IMR-90 (cell line): ENCODE data around the gene HOXA10. TPM values are rescaled to one million over a fixed set of nuclear protein-coding genes. Genes with fewer than 3 reads are reported as not detected.

Experiments
- ATAC-seq: fragments of 200-7000 bp; cut with Tn5 transposase; 2 replicates; pipeline ENCODE4 v1.9.1; 2020; ENCODE audit warnings: low read depth, mild to moderate bottlenecking, moderate library complexity
- BruUV-seq: library from RNA; stranded (reverse); fragments of 400-500 nt; replicated peaks from 2 replicates; lab custom pipeline; 2021; lab: Mats Ljungman, UMichigan
- CTCF ChIA-PET: fragments of 300-600 bp; formaldehyde crosslinking; extraction: SDS; loops from one replicate; lab custom pipeline; 2021; ENCODE audit warnings: antibody characterized with exemption; lab: Yijun Ruan, JAX
- POLR2A ChIA-PET: fragments of 300-600 bp; sonication (Branson Sonifier 250); formaldehyde crosslinking; loops from one replicate; lab custom pipeline; 2022; ENCODE audit warnings: antibody characterized with exemption; ENCODE audit not compliant: unreplicated experiment; lab: Charles Lee
- DNase-seq: peaks from one replicate; pipeline ENCODE4 v3.0.0; 2013
- H2AFZ ChIP-seq: replicated peaks from 2 replicates; pipeline ENCODE3; 2013; ENCODE audit warnings: low read length, mild to moderate bottlenecking; ENCODE audit not compliant: poor library complexity
- H2AK5ac ChIP-seq: 2 replicates; pipeline ENCODE4 v1.6.1; 2013; ENCODE audit warnings: low read depth, low read length, inconsistent platforms
- H2AK9ac ChIP-seq: replicated peaks from 2 replicates; pipeline ENCODE3; 2013; ENCODE audit warnings: mild to moderate bottlenecking, low read depth, low read length, moderate library complexity; ENCODE audit not compliant: poor library complexity
- H2BK120ac ChIP-seq: 2 replicates; pipeline ENCODE4 v1.6.1; 2013; ENCODE audit warnings: low read depth, low read length, inconsistent platforms
- H2BK15ac ChIP-seq: 3 replicates; pipeline ENCODE4 v1.6.1; 2013; ENCODE audit warnings: low read depth, low read length, inconsistent platforms
- H2BK20ac ChIP-seq: 2 replicates; pipeline ENCODE4 v1.6.1; 2013; ENCODE audit warnings: low read depth, mild to moderate bottlenecking, inconsistent platforms, low read length, moderate library complexity
- H2BK5ac ChIP-seq: 2 replicates; pipeline ENCODE4 v1.6.1; 2013; ENCODE audit warnings: mild to moderate bottlenecking, low read depth, low read length, inconsistent platforms; ENCODE audit not compliant: poor library complexity, severe bottlenecking
- H3K14ac ChIP-seq: replicated peaks from 2 replicates; pipeline ENCODE4 v1.6.1; 2013; ENCODE audit warnings: low read depth, low read length, inconsistent platforms
- H3K18ac ChIP-seq: 2 replicates; pipeline ENCODE4 v1.6.1; 2013; ENCODE audit warnings: low read depth, low read length, control low read depth
- H3K23ac ChIP-seq: 2 replicates; pipeline ENCODE4 v1.6.1; 2013; ENCODE audit warnings: low read depth, low read length, inconsistent platforms
- H3K27ac ChIP-seq: 2 replicates; pipeline ENCODE4 v1.5.1; 2013; ENCODE audit warnings: mild to moderate bottlenecking, control low read depth, low read length; ENCODE audit not compliant: insufficient read depth
- H3K27me3 ChIP-seq: 2 replicates; pipeline ENCODE4 v1.6.1; 2013; ENCODE audit warnings: low read length; ENCODE audit not compliant: control insufficient read depth, insufficient read depth
- H3K36me3 ChIP-seq: 2 replicates; pipeline ENCODE4 v1.6.1; 2013; ENCODE audit warnings: low read length, mixed read lengths; ENCODE audit not compliant: control insufficient read depth, insufficient read depth
- H3K4ac ChIP-seq: 2 replicates; pipeline ENCODE4 v1.6.1; 2013; ENCODE audit warnings: low read depth, low read length, inconsistent platforms
- H3K4me1 ChIP-seq: 2 replicates; pipeline ENCODE4 v1.6.1; 2013; ENCODE audit warnings: low read length, mixed read lengths; ENCODE audit not compliant: control insufficient read depth, insufficient read depth
- H3K4me2 ChIP-seq: 2 replicates; pipeline ENCODE4 v1.6.1; 2013; ENCODE audit warnings: low read depth, mild to moderate bottlenecking, control low read depth, low read length, moderate library complexity
- H3K4me3 ChIP-seq: 2 replicates; pipeline ENCODE4 v1.5.1; 2013; ENCODE audit warnings: low read depth, mild to moderate bottlenecking, control low read depth, low read length, moderate library complexity; ENCODE audit not compliant: insufficient read depth
- H3K56ac ChIP-seq: 2 replicates; pipeline ENCODE4 v1.6.1; 2013; ENCODE audit warnings: low read length, inconsistent platforms; ENCODE audit not compliant: insufficient read depth; ENCODE audit errors: extremely low read depth
- H3K79me1 ChIP-seq, 2 experiments: 2 replicates each; pipeline ENCODE4 v1.6.1; 2013; ENCODE audit warnings: low read length in 2 of 2, inconsistent platforms in 1 of 2, low read depth in 1 of 2
- H3K9ac ChIP-seq: 2 replicates; pipeline ENCODE4 v1.6.1; 2013; ENCODE audit warnings: low read depth, low read length, control low read depth
- H3K9me1 ChIP-seq: 2 replicates; pipeline ENCODE4 v1.6.1; 2013; ENCODE audit warnings: low read length, inconsistent platforms; ENCODE audit not compliant: insufficient read depth
- H3K9me3 ChIP-seq: 2 replicates; pipeline ENCODE4 v1.6.1; 2013; ENCODE audit warnings: low read length; ENCODE audit not compliant: control insufficient read depth, insufficient read depth
- H4K20me1 ChIP-seq: 2 replicates; pipeline ENCODE4 v1.6.1; 2013; ENCODE audit warnings: low read length, inconsistent platforms; ENCODE audit not compliant: insufficient read depth
- H4K5ac ChIP-seq: 2 replicates; pipeline ENCODE4 v1.6.1; 2013; ENCODE audit warnings: mild to moderate bottlenecking, low read depth, low read length, control low read depth
- H4K8ac ChIP-seq, 2 experiments: 2 replicates each; pipeline ENCODE4 v1.6.1; 2013; ENCODE audit warnings: low read depth in 2 of 2, low read length in 2 of 2, control low read depth in 1 of 2, inconsistent platforms in 1 of 2
- H4K91ac ChIP-seq: 2 replicates; pipeline ENCODE4 v1.6.1; 2013; ENCODE audit warnings: low read depth, low read length, inconsistent platforms; ENCODE audit not compliant: insufficient read depth
- BHLHE40 ChIP-seq: fragments of 150-350 bp; IDR thresholded peaks from 2 replicates; pipeline ENCODE4 v1.6.1; 2016; ENCODE audit warnings: mild to moderate bottlenecking, low read depth, low read length
- CEBPB ChIP-seq: IDR thresholded peaks from 2 replicates; pipeline ENCODE4 v1.6.1; 2012; ENCODE audit warnings: low read depth, low read length, improper control_type of control experiment
- CHD1 ChIP-seq: IDR thresholded peaks from 2 replicates; pipeline ENCODE4 v1.6.1; 2012; ENCODE audit warnings: low read depth, low read length, improper control_type of control experiment
- ELK1 ChIP-seq: fragments of 150-350 bp; IDR thresholded peaks from 2 replicates; pipeline ENCODE4 v1.6.1; 2016; ENCODE audit warnings: low read depth, mild to moderate bottlenecking, low read length, moderate library complexity, borderline replicate concordance
- FOS ChIP-seq: fragments of 150-350 bp; IDR thresholded peaks from 2 replicates; pipeline ENCODE4 v1.6.1; 2016; ENCODE audit warnings: low read depth, low read length
- MAFK ChIP-seq: IDR thresholded peaks from 2 replicates; pipeline ENCODE4 v1.6.1; 2012; ENCODE audit warnings: low read depth, low read length, improper control_type of control experiment
- MAZ ChIP-seq: IDR thresholded peaks from 2 replicates; pipeline ENCODE4 v1.6.1; 2012; ENCODE audit warnings: low read depth, mild to moderate bottlenecking, low read length, improper control_type of control experiment, moderate library complexity, borderline replicate concordance
- MXI1 ChIP-seq: IDR thresholded peaks from 2 replicates; pipeline ENCODE4 v1.6.1; 2012; ENCODE audit warnings: low read depth, mild to moderate bottlenecking, low read length, moderate library complexity, borderline replicate concordance
- NFE2L2 ChIP-seq: fragments of 150-350 bp; IDR thresholded peaks from 2 replicates; pipeline ENCODE4 v1.6.1; 2016; ENCODE audit warnings: low read depth, mild to moderate bottlenecking, low read length
- POLR2A ChIP-seq: IDR thresholded peaks from 2 replicates; pipeline ENCODE4 v1.6.1; 2012; ENCODE audit warnings: mild to moderate bottlenecking, low read depth, low read length
- RAD21 ChIP-seq: IDR thresholded peaks from 2 replicates; pipeline ENCODE4 v1.6.1; 2012; ENCODE audit warnings: low read length, improper control_type of control experiment
- RCOR1 ChIP-seq: IDR thresholded peaks from 2 replicates; pipeline ENCODE4 v1.6.1; 2012; ENCODE audit warnings: mild to moderate bottlenecking, low read length, improper control_type of control experiment; ENCODE audit not compliant: insufficient replicate concordance
- RFX5 ChIP-seq: IDR thresholded peaks from 2 replicates; pipeline ENCODE4 v1.8.0; 2012; ENCODE audit warnings: low read depth, mild to moderate bottlenecking, low read length, moderate library complexity
- SMC3 ChIP-seq: fragments of 150-350 bp; IDR thresholded peaks from 2 replicates; pipeline ENCODE4 v1.6.1; 2016; ENCODE audit warnings: low read depth, mild to moderate bottlenecking, antibody characterized with exemption, low read length, moderate library complexity
- USF2 ChIP-seq: fragments of 150-350 bp; IDR thresholded peaks from 2 replicates; pipeline ENCODE4 v1.6.1; 2017; ENCODE audit warnings: mild to moderate bottlenecking, antibody characterized with exemption, low read length, low read depth
- WGBS, 2 experiments: methylation state at CpG; one replicate each; pipeline versions ENCODE4 v1.1.5 to v1.1.7; 2013; ENCODE audit warnings: missing lambda C conversion rate in 2 of 2; ENCODE audit not compliant: insufficient read length in 1 of 2; ENCODE audit errors: extremely low coverage in 2 of 2; 5-methylcytosine and 5-hydroxymethylcytosine counted together
- dilution Hi-C: fragments of 300-500 bp; cut with HindIII; formaldehyde crosslinking; loops from one replicate; pipeline ENCODE4 v1.14.3; 2018; ENCODE audit warnings: low sequenced_read_pairs; ENCODE audit not compliant: unreplicated experiment
- in situ Hi-C: fragments of 300-500 bp; cut with MboI; formaldehyde crosslinking; loops from 3 replicates; pipeline ENCODE4 v1.14.3; 2019; ENCODE audit warnings: low sequenced_read_pairs, inconsistent platforms, mixed read lengths
- intact Hi-C: fragments of 100-400 bp; cut with micrococcal nuclease; formaldehyde crosslinking; loops from 2 replicates; pipeline ENCODE4 v1.10.0; 2022
- polyA plus RNA-seq, 3 experiments: library from polyadenylated mRNA; depleted of rRNA; stranded (reverse); fragments of >200 nt; gene quantifications; 2 replicates each; pipeline ENCODE4 v1.2.3, GENCODE V29; 2012; ENCODE audit warnings: low replicate concordance in 1 of 3
- total RNA-seq: library from RNA; depleted of rRNA; stranded (reverse); fragments of >200 nt; gene quantifications from 2 replicates; pipeline ENCODE4 v1.2.3, GENCODE V29; 2012

HOXA10 gene
- total and polyA plus RNA-seq, 2 of the 4 experiments (the other 2 are of a cell fraction): 0.10 to 0.18 TPM

- H3K56ac ChIP-seq: 0 out of 2 replicates have a peak overlapping the region, but pooled peaks have one; percentile 22
- intact Hi-C loops: loop anchor here (2.0 to 5.0 kb wide), 2 partner anchors 33 to 98 kb away; no protein-coding TSS in a partner anchor
- TF ChIP-seq FOS: no peak
- no peak for TF ChIP-seq RCOR1
- 0 out of 2 replicates have a peak, but pooled peaks have one; percentile 31 for TF ChIP-seq MAZ
- no peak for TF ChIP-seq RFX5
- peak; percentile 46; the same call in 1 of the 2 replicates for TF ChIP-seq MXI1
- no peak for TF ChIP-seq ELK1
- no peak for TF ChIP-seq MAFK
- TF ChIP-seq RAD21: peak; percentile 19; the same call in 1 of the 2 replicates
- no peak; the same call in 1 of the 2 replicates for TF ChIP-seq SMC3
- no peak for TF ChIP-seq NFE2L2
- peak; percentile 35; the same call in 1 of the 2 replicates for TF ChIP-seq POLR2A
- 0 out of 2 replicates have a peak, but pooled peaks have one; percentile 12 for TF ChIP-seq BHLHE40
- TF ChIP-seq USF2: no peak
- TF ChIP-seq CEBPB: no peak
- peak; percentile 51; the same call in 1 of the 2 replicates for TF ChIP-seq CHD1
Measured at GRCh38 chr7:27129729-27130539, 44.2 kb downstream of the HOXA10 start.

More at GRCh38 chr7:27129729-27130539, 44.2 kb downstream of the HOXA10 start:
- no TSS peak for BruUV-seq
- Histone ChIP-seq H3K27me3 (no peaks in the 10 kb centered on the region), H2BK15ac (peak overlapping the region; percentile 33; the same call in 2 of the 3 replicates), H3K27ac (peak overlapping the region; percentile 44), H3K9me3 (no peaks in the 10 kb centered on the region), H3K4ac (peak overlapping the region; percentile 49), H4K20me1 (no peaks in the 10 kb centered on the region), H3K4me3 (peak overlapping the region; percentile 76), H3K4me1 (peaks cover 26% of the 10 kb centered on the region), H3K4me2 (peak overlapping the region; percentile 94), H3K9me1 (peaks cover 12% of the 10 kb centered on the region), H2BK20ac (0 out of 2 replicates have a peak overlapping the region, but pooled peaks have one; percentile 21), H2AFZ (peak overlapping the region; percentile 84), H2BK120ac (peak overlapping the region; percentile 58), H2AK5ac (no peak overlapping the region; the same call in 1 of the 2 replicates), H3K18ac (peak overlapping the region; percentile 16), H4K5ac (peak overlapping the region; percentile 78), H2AK9ac (peak overlapping the region; percentile 75), H4K91ac (peak overlapping the region; percentile 48), H3K36me3 (peaks cover 3% of the 10 kb centered on the region; the same call in 1 of the 2 replicates), H3K23ac (peak overlapping the region; percentile 94), H3K9ac (peak overlapping the region; percentile 68), H4K8ac (peak overlapping the region; percentile 45 to 56; a peak in 2 of 4 replicates), H3K79me1 (peaks cover 29 to 47% of the 10 kb centered on the region in 2 experiments), H3K14ac (peak overlapping the region; percentile 52; the same call in 1 of the 2 replicates), H2BK5ac (peak overlapping the region; percentile 62)
- ChIA-PET CTCF (interaction anchor here (0.8 to 1.8 kb wide), 4 partner anchors 10 to 276 kb away, joined by 3 to 5 read pairs (median 4); no protein-coding TSS in a partner anchor), POLR2A (interaction anchor here (0.6 kb wide), 1 partner anchor 332 kb away, joined by 4 read pairs; no protein-coding TSS in a partner anchor)
- in situ Hi-C loops (no loop called here), dilution Hi-C loops (no loop called here)
- DNase-seq: no peak
- ATAC-seq: peak; percentile 46
- 2% methylated on average over 40 of the region's 72 CpGs; no CpG with 5 or more reads in 1 of the 2 experiments for WGBS, 2 experiments
